LNCaP clone FGC (cell line): ENCODE results near the gene FOXK2.

Experiments used
- DNase-seq: peaks from one replicate; pipeline ENCODE4 v3.0.0-alpha.2; 2011; ENCODE audit warnings: low read depth
- H3K4me3 ChIP-seq: 2 replicates; pipeline ENCODE4 v1.5.1; 2011; ENCODE audit warnings: mild to moderate bottlenecking, low read depth, low read length, control low read depth
- CTCF ChIP-seq: IDR thresholded peaks from 2 replicates; pipeline ENCODE4 v1.5.1; 2012; ENCODE audit warnings: mild to moderate bottlenecking; ENCODE audit not compliant: control insufficient read depth, insufficient read depth; ENCODE audit errors: extremely low read depth

The FOXK2 gene

GRCh38 chr17:82480318-82480717 is 39.2 kb upstream of the FOXK2 start:
- no peak overlapping the region for H3K4me3 ChIP-seq
- DNase-seq: no peak
- no peak for TF ChIP-seq CTCF

GRCh38 chr17:82483204-82483660 is 36.3 kb upstream of the FOXK2 start:
- no peak overlapping the region for H3K4me3 ChIP-seq
- TF ChIP-seq CTCF: no peak
- DNase-seq: peak; percentile 11

- no peak for TF ChIP-seq CTCF
- no peak overlapping the region for H3K4me3 ChIP-seq
- DNase-seq: no peak
Measured at GRCh38 chr17:82483836-82484235, 35.7 kb upstream of the FOXK2 start.

GRCh38 chr17:82486231-82487094 is 33.1 kb upstream of the FOXK2 start:
- no peak for TF ChIP-seq CTCF
- DNase-seq: no peak
- no peak overlapping the region for H3K4me3 ChIP-seq

- DNase-seq: no peak
- no peak overlapping the region for H3K4me3 ChIP-seq
- TF ChIP-seq CTCF: no peak
Measured at GRCh38 chr17:82487910-82488309, 31.6 kb upstream of the FOXK2 start.

GRCh38 chr17:82489117-82489516 is 30.4 kb upstream of the FOXK2 start:
- no peak for TF ChIP-seq CTCF
- no peak overlapping the region for H3K4me3 ChIP-seq
- no peak for DNase-seq
